Measurements from ENCODE around the gene SLC2A9. TPM values are rescaled to one million over a fixed set of nuclear protein-coding genes. Genes with fewer than 3 reads are reported as not detected.

Gene SLC2A9
- polyA plus RNA-seq, 2 of the 4 experiments (the other 2 are of a cell fraction): 0.62 to 0.70 TPM

GRCh38 chr4:9999956-10000561, 21.2 kb downstream of the SLC2A9 start:
- POLR2A ChIA-PET: no interaction called here
- ATAC-seq (no peak), DNase-seq (ENCODE audit: low read depth in 1 of 2, low spot score in 1 of 2) (no peak), FAIRE-seq (no peak)
- Histone ChIP-seq H3K27ac (no peak overlapping the region; a peak in 1 of 6 replicates), H3K4me2 (no peak overlapping the region), H3K4me1 (peaks cover 13% of the 10 kb centered on the region; the same call in 2 of the 3 replicates), H3K9me3 (no peaks in the 10 kb centered on the region), H3K4me3 (no peak overlapping the region)
- TF ChIP-seq HES2 (IDR thresholded peaks at IDR 0.05) (no peak), EP300 (IDR thresholded peaks at IDR 0.05) (no peak), MAZ (IDR thresholded peaks at IDR 0.05; ENCODE audit: borderline replicate concordance, low read depth, low read length) (no peak), HMGXB4 (CRISPR knock-in tag; IDR thresholded peaks at IDR 0.05; ENCODE audit: borderline replicate concordance) (no peak), E2F6 (IDR thresholded peaks at IDR 0.05; ENCODE audit: borderline replicate concordance, low read depth) (no peak), HOXB5 (CRISPR knock-in tag; IDR thresholded peaks at IDR 0.05) (no peak), CHD4 (IDR thresholded peaks at IDR 0.05; ENCODE audit: borderline replicate concordance) (no peak), SMC3 (IDR thresholded peaks at IDR 0.05) (no peak), HOXA7 (CRISPR knock-in tag; IDR thresholded peaks at IDR 0.05) (no peak), HEYL (CRISPR knock-in tag; IDR thresholded peaks at IDR 0.05) (no peak), SREBF2 (IDR thresholded peaks at IDR 0.05) (no peak), ELK1 (IDR thresholded peaks at IDR 0.05; ENCODE audit: low read depth, low read length) (no peak)
- 48% methylated on average over 4 of the region's 4 CpGs for WGBS (ENCODE audit: missing lambda C conversion rate)
- CTCF ChIA-PET: interaction anchor here (1.5 kb wide), 1 partner anchor 15 kb away, joined by 8 read pairs; no protein-coding TSS in a partner anchor

GRCh38 chr4:9997886-9998285, 23.4 kb downstream of the SLC2A9 start:
- Histone ChIP-seq H3K4me1 (peaks cover 11% of the 10 kb centered on the region; the same call in 2 of the 3 replicates), H3K4me3 (no peak overlapping the region), H3K4me2 (no peak overlapping the region), H3K27ac (no peak overlapping the region; a peak in 1 of 6 replicates), H3K9me3 (no peaks in the 10 kb centered on the region)
- CTCF ChIA-PET: interaction anchor here (0.8 to 1.2 kb wide), 3 partner anchors 11 to 298 kb away, joined by 3 to 5 read pairs (median 3); no protein-coding TSS in a partner anchor
- POLR2A ChIA-PET: no interaction called here
- FAIRE-seq (no peak), DNase-seq (ENCODE audit: low read depth in 1 of 2, low spot score in 1 of 2) (no peak), ATAC-seq (no peak)
- 77% methylated on average over 2 of the region's 4 CpGs for WGBS (ENCODE audit: missing lambda C conversion rate)
- TF ChIP-seq HDAC2 (IDR thresholded peaks at IDR 0.05): no peak
- no peak for TF ChIP-seq HES2 (IDR thresholded peaks at IDR 0.05)
- TF ChIP-seq HMGXB4 (CRISPR knock-in tag; IDR thresholded peaks at IDR 0.05; ENCODE audit: borderline replicate concordance): no peak
- TF ChIP-seq HEYL (CRISPR knock-in tag; IDR thresholded peaks at IDR 0.05): no peak
- no peak for TF ChIP-seq ZC3H11A (IDR thresholded peaks at IDR 0.05)
- no peak for TF ChIP-seq ZNF302 (CRISPR knock-in tag; IDR thresholded peaks at IDR 0.05)
- TF ChIP-seq BCL3 (IDR thresholded peaks at IDR 0.05): no peak
- TF ChIP-seq ELK1 (IDR thresholded peaks at IDR 0.05; ENCODE audit: low read depth, low read length): no peak
- TF ChIP-seq POLR2AphosphoS2 (conservative IDR thresholded peaks at IDR 0.05; ENCODE audit: low read length): no peak
- TF ChIP-seq TFCP2L1 (CRISPR knock-in tag; IDR thresholded peaks at IDR 0.05): no peak
- no peak for TF ChIP-seq ZFP36 (IDR thresholded peaks at IDR 0.05; ENCODE audit: borderline replicate concordance, partially characterized antibody)
- TF ChIP-seq FOXS1 (CRISPR knock-in tag; IDR thresholded peaks at IDR 0.05): no peak
- no peak for TF ChIP-seq POLR2A (IDR thresholded peaks at IDR 0.05; ENCODE audit: low read length)
- TF ChIP-seq RAD21 (conservative IDR thresholded peaks at IDR 0.05 in 1 of 2, IDR thresholded peaks at IDR 0.05 in 1 of 2): no peak
- TF ChIP-seq GATA3 (IDR thresholded peaks at IDR 0.05; ENCODE audit: borderline replicate concordance): no peak
- no peak for TF ChIP-seq HOXB5 (CRISPR knock-in tag; IDR thresholded peaks at IDR 0.05)

All from A549 (cell line).